Measurements from ENCODE around the gene PRELID3B.

The PRELID3B gene

GRCh38 chr20:59025086-59025485, 17.5 kb downstream of the PRELID3B start:
- Histone ChIP-seq H3K27me3 (ENCODE audit: low read depth, low read length) (no peaks in the 10 kb centered on the region), H3K4me1 (ENCODE audit: control insufficient read depth in 1 of 2, insufficient read depth in 2 of 2, low read length in 2 of 2) (peaks cover 23 to 39% of the 10 kb centered on the region in 2 donors), H3K27ac (ENCODE audit: low read length) (no peak overlapping the region), H3K36me3 (ENCODE audit: control insufficient read depth in 1 of 2, insufficient read depth in 2 of 2, low read length in 2 of 2) (peaks cover 62 to 70% of the 10 kb centered on the region in 2 donors), H3K4me3 (ENCODE audit: low read depth in 1 of 2, low read length in 2 of 2) (no peak overlapping the region), H3K9me3 (ENCODE audit: control insufficient read depth in 1 of 2, low read length in 2 of 2) (no peaks in the 10 kb centered on the region)

GRCh38 chr20:59024111-59024530, 18.5 kb downstream of the PRELID3B start:
- no peak overlapping the region for H3K27ac ChIP-seq (ENCODE audit: low read length)
- H3K36me3 ChIP-seq (ENCODE audit: control insufficient read depth in 1 of 2, insufficient read depth in 2 of 2, low read length in 2 of 2): peaks cover 54 to 61% of the 10 kb centered on the region in 2 donors
- H3K9me3 ChIP-seq (ENCODE audit: control insufficient read depth in 1 of 2, low read length in 2 of 2): no peaks in the 10 kb centered on the region

GRCh38 chr20:59023616-59024015, 19.0 kb downstream of the PRELID3B start:
- H3K4me3 ChIP-seq (ENCODE audit: low read depth in 1 of 2, low read length in 2 of 2): no peak overlapping the region
- H3K27ac ChIP-seq (ENCODE audit: low read length): no peak overlapping the region
- H3K9me3 ChIP-seq (ENCODE audit: control insufficient read depth in 1 of 2, low read length in 2 of 2): no peaks in the 10 kb centered on the region
- peaks cover 10 to 24% of the 10 kb centered on the region in 2 donors for H3K4me1 ChIP-seq (ENCODE audit: control insufficient read depth in 1 of 2, insufficient read depth in 2 of 2, low read length in 2 of 2)
- no peaks in the 10 kb centered on the region for H3K27me3 ChIP-seq (ENCODE audit: low read depth, low read length)
- peaks cover 54 to 56% of the 10 kb centered on the region in 2 donors for H3K36me3 ChIP-seq (ENCODE audit: control insufficient read depth in 1 of 2, insufficient read depth in 2 of 2, low read length in 2 of 2)

More at GRCh38 chr20:59024111-59024530, 18.5 kb downstream of the PRELID3B start:
- H3K4me3 ChIP-seq (ENCODE audit: low read depth in 1 of 2, low read length in 2 of 2): no peak overlapping the region
- H3K27me3 ChIP-seq (ENCODE audit: low read depth, low read length): no peaks in the 10 kb centered on the region
- H3K4me1 ChIP-seq (ENCODE audit: control insufficient read depth in 1 of 2, insufficient read depth in 2 of 2, low read length in 2 of 2): peaks cover 15 to 29% of the 10 kb centered on the region in 2 donors

- peaks cover 47 to 48% of the 10 kb centered on the region in 2 donors for H3K36me3 ChIP-seq (ENCODE audit: control insufficient read depth in 1 of 2, insufficient read depth in 2 of 2, low read length in 2 of 2)
These were observed 19.8 kb downstream of the PRELID3B start for GRCh38 chr20:59022754-59023153.

GRCh38 chr20:59020938-59021551, 21.5 kb downstream of the PRELID3B start:
- Histone ChIP-seq H3K4me3 (ENCODE audit: low read depth in 1 of 2, low read length in 2 of 2) (no peak overlapping the region), H3K36me3 (ENCODE audit: control insufficient read depth in 1 of 2, insufficient read depth in 2 of 2, low read length in 2 of 2) (peaks cover 30 to 32% of the 10 kb centered on the region in 2 donors), H3K27me3 (ENCODE audit: low read depth, low read length) (no peaks in the 10 kb centered on the region), H3K9me3 (ENCODE audit: control insufficient read depth in 1 of 2, low read length in 2 of 2) (no peaks in the 10 kb centered on the region), H3K4me1 (ENCODE audit: control insufficient read depth in 1 of 2, insufficient read depth in 2 of 2, low read length in 2 of 2) (peaks cover 0 to 4% of the 10 kb centered on the region in 2 donors), H3K27ac (ENCODE audit: low read length) (no peak overlapping the region)

More at GRCh38 chr20:59022754-59023153, 19.8 kb downstream of the PRELID3B start:
- Histone ChIP-seq H3K4me1 (ENCODE audit: control insufficient read depth in 1 of 2, insufficient read depth in 2 of 2, low read length in 2 of 2) (peaks cover 5 to 15% of the 10 kb centered on the region in 2 donors), H3K4me3 (ENCODE audit: low read depth in 1 of 2, low read length in 2 of 2) (no peak overlapping the region), H3K9me3 (ENCODE audit: control insufficient read depth in 1 of 2, low read length in 2 of 2) (no peaks in the 10 kb centered on the region), H3K27ac (ENCODE audit: low read length) (no peak overlapping the region), H3K27me3 (ENCODE audit: low read depth, low read length) (no peaks in the 10 kb centered on the region)

GRCh38 chr20:59019217-59019616, 23.4 kb downstream of the PRELID3B start, which contains the start of gene TUBB1:
TSS of gene TUBB1 (plus strand) at chr20:59019429. CDS start at chr20:59019523, 94 bp downstream.
- Histone ChIP-seq H3K4me1 (ENCODE audit: control insufficient read depth in 1 of 2, insufficient read depth in 2 of 2, low read length in 2 of 2) (no peaks in the 10 kb centered on the region), H3K27me3 (ENCODE audit: low read depth, low read length) (no peaks in the 10 kb centered on the region), H3K27ac (ENCODE audit: low read length) (no peak within 1 kb of the TSS), H3K36me3 (ENCODE audit: control insufficient read depth in 1 of 2, insufficient read depth in 2 of 2, low read length in 2 of 2) (peaks cover 16 to 19% of the 10 kb centered on the region in 2 donors), H3K4me3 (ENCODE audit: low read depth in 1 of 2, low read length in 2 of 2) (no peak within 1 kb of the TSS), H3K9me3 (ENCODE audit: control insufficient read depth in 1 of 2, low read length in 2 of 2) (no peaks in the 10 kb centered on the region)

- Histone ChIP-seq H3K9me3 (ENCODE audit: control insufficient read depth in 1 of 2, low read length in 2 of 2) (no peaks in the 10 kb centered on the region), H3K4me1 (ENCODE audit: control insufficient read depth in 1 of 2, insufficient read depth in 2 of 2, low read length in 2 of 2) (no peaks in the 10 kb centered on the region), H3K27me3 (ENCODE audit: low read depth, low read length) (no peaks in the 10 kb centered on the region), H3K36me3 (ENCODE audit: control insufficient read depth in 1 of 2, insufficient read depth in 2 of 2, low read length in 2 of 2) (peaks cover 12 to 15% of the 10 kb centered on the region in 2 donors), H3K27ac (ENCODE audit: low read length) (no peak overlapping the region), H3K4me3 (ENCODE audit: low read depth in 1 of 2, low read length in 2 of 2) (no peak overlapping the region)
These were observed 23.8 kb downstream of the PRELID3B start for GRCh38 chr20:59018817-59019216.

- H3K27ac ChIP-seq (ENCODE audit: low read length): no peak overlapping the region
- no peaks in the 10 kb centered on the region for H3K4me1 ChIP-seq (ENCODE audit: control insufficient read depth in 1 of 2, insufficient read depth in 2 of 2, low read length in 2 of 2)
- H3K9me3 ChIP-seq (ENCODE audit: control insufficient read depth in 1 of 2, low read length in 2 of 2): no peaks in the 10 kb centered on the region
- H3K36me3 ChIP-seq (ENCODE audit: control insufficient read depth in 1 of 2, insufficient read depth in 2 of 2, low read length in 2 of 2): peaks cover 4% of the 10 kb centered on the region in 2 donors
- H3K27me3 ChIP-seq (ENCODE audit: low read depth, low read length): no peaks in the 10 kb centered on the region
- no peak overlapping the region for H3K4me3 ChIP-seq (ENCODE audit: low read depth in 1 of 2, low read length in 2 of 2)
These were observed 24.9 kb downstream of the PRELID3B start for GRCh38 chr20:59017493-59018231.

GRCh38 chr20:59016795-59017492, 25.6 kb downstream of the PRELID3B start:
- no peaks in the 10 kb centered on the region for H3K9me3 ChIP-seq (ENCODE audit: control insufficient read depth in 1 of 2, low read length in 2 of 2)
- no peaks in the 10 kb centered on the region for H3K27me3 ChIP-seq (ENCODE audit: low read depth, low read length)
- no peaks in the 10 kb centered on the region for H3K4me1 ChIP-seq (ENCODE audit: control insufficient read depth in 1 of 2, insufficient read depth in 2 of 2, low read length in 2 of 2)
- no peaks in the 10 kb centered on the region for H3K36me3 ChIP-seq (ENCODE audit: control insufficient read depth in 1 of 2, insufficient read depth in 2 of 2, low read length in 2 of 2)
- no peak overlapping the region for H3K27ac ChIP-seq (ENCODE audit: low read length)
- no peak overlapping the region for H3K4me3 ChIP-seq (ENCODE audit: low read depth in 1 of 2, low read length in 2 of 2)

GRCh38 chr20:59015812-59016711, 26.5 kb downstream of the PRELID3B start:
- H3K9me3 ChIP-seq (ENCODE audit: control insufficient read depth in 1 of 2, low read length in 2 of 2): no peaks in the 10 kb centered on the region
- no peaks in the 10 kb centered on the region for H3K36me3 ChIP-seq (ENCODE audit: control insufficient read depth in 1 of 2, insufficient read depth in 2 of 2, low read length in 2 of 2)
- no peak overlapping the region for H3K27ac ChIP-seq (ENCODE audit: low read length)
- no peaks in the 10 kb centered on the region for H3K27me3 ChIP-seq (ENCODE audit: low read depth, low read length)
- H3K4me1 ChIP-seq (ENCODE audit: control insufficient read depth in 1 of 2, insufficient read depth in 2 of 2, low read length in 2 of 2): no peaks in the 10 kb centered on the region
- H3K4me3 ChIP-seq (ENCODE audit: low read depth in 1 of 2, low read length in 2 of 2): no peak overlapping the region

All from muscle layer of duodenum (tissue), 2 donors.